Measurements from ENCODE around the gene PDE2A.

Gene PDE2A

GRCh38 chr11:72636376-72636775 is 37.8 kb downstream of the PDE2A start:
- no peak overlapping the region for H3K4me3 ChIP-seq (ENCODE audit: low read depth, low read length)
- no peak overlapping the region for H3K9ac ChIP-seq (ENCODE audit: low read length)
- H3K9me3 ChIP-seq (ENCODE audit: insufficient read depth, low read depth, low read length): no peaks in the 10 kb centered on the region
- no peak overlapping the region for H3K18ac ChIP-seq (ENCODE audit: low read length)
- peaks cover 12% of the 10 kb centered on the region for H3K27me3 ChIP-seq (ENCODE audit: insufficient read depth, low read length)
- no peak overlapping the region for H4K12ac ChIP-seq (ENCODE audit: low read depth, low read length)
- no peak overlapping the region for H3K27ac ChIP-seq (ENCODE audit: low read depth, low read length)
- no peaks in the 10 kb centered on the region for H3K36me3 ChIP-seq (ENCODE audit: control insufficient read depth in 1 of 2, insufficient read depth in 2 of 2, low read length in 2 of 2)
- no peak overlapping the region for H3K14ac ChIP-seq (ENCODE audit: low read length)
- no peak overlapping the region for H2BK5ac ChIP-seq (ENCODE audit: low read depth, low read length, poor library complexity)
- H3K4ac ChIP-seq (ENCODE audit: low read depth, low read length): no peak overlapping the region
- no peak overlapping the region for H2AFZ ChIP-seq (ENCODE audit: insufficient read depth, low read length, poor library complexity)
- no peak for DNase-seq
- no peak overlapping the region for H3K23ac ChIP-seq (ENCODE audit: low read length)
- H3K79me2 ChIP-seq (ENCODE audit: control insufficient read depth, insufficient read depth, low read length, poor library complexity): no peaks in the 10 kb centered on the region
- H2AK5ac ChIP-seq (ENCODE audit: low read length): no peak overlapping the region
- H3K4me1 ChIP-seq (ENCODE audit: control insufficient read depth in 1 of 2, insufficient read depth in 2 of 2, low read length in 2 of 2): peaks cover 8 to 14% of the 10 kb centered on the region in 2 experiments
- WGBS (ENCODE audit: extremely low coverage, insufficient coverage, insufficient read length): no CpG with 5 or more reads among the region's 3 CpGs
- no peak overlapping the region for H2BK12ac ChIP-seq (ENCODE audit: low read length)
- no peak overlapping the region for H4K91ac ChIP-seq (ENCODE audit: low read depth, low read length)
- no peak overlapping the region for H2BK120ac ChIP-seq (ENCODE audit: insufficient read depth, low read length, poor library complexity)
- H3K79me1 ChIP-seq (ENCODE audit: low read length): peaks cover 2% of the 10 kb centered on the region
- no peak overlapping the region for H3K4me2 ChIP-seq (ENCODE audit: low read length)
- H4K8ac ChIP-seq (ENCODE audit: low read depth, low read length): no peak overlapping the region

DNA sequence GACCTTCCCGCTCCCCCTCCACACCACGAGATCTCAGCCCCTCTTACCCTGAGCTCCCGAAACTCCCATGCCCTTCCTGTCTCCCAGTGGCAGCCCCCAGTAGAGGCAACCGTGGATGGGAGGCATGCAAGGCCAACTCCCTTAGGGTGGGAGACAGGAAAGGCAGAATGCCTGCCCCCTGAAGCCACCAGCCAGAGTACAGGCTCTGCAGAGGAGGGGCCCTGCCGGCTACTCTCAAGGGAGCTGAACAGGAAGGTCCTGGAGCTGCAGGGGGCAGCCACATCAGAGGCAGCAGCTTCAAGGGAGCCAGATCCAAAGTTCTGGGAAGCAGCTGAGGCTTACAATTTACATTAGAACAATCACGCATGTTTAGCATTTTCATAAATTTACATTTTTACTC is 38.3 kb downstream of the PDE2A start:
- no peaks in the 10 kb centered on the region for H3K79me2 ChIP-seq (ENCODE audit: control insufficient read depth, insufficient read depth, low read length, poor library complexity)
- H3K4me3 ChIP-seq (ENCODE audit: low read depth, low read length): no peak overlapping the region
- no peak overlapping the region for H2BK12ac ChIP-seq (ENCODE audit: low read length)
- no peak overlapping the region for H4K12ac ChIP-seq (ENCODE audit: low read depth, low read length)
- H3K23ac ChIP-seq (ENCODE audit: low read length): no peak overlapping the region
- H3K9me3 ChIP-seq (ENCODE audit: insufficient read depth, low read depth, low read length): no peaks in the 10 kb centered on the region
- no peak overlapping the region for H3K4ac ChIP-seq (ENCODE audit: low read depth, low read length)
- H3K4me1 ChIP-seq (ENCODE audit: control insufficient read depth in 1 of 2, insufficient read depth in 2 of 2, low read length in 2 of 2): peaks cover 8 to 14% of the 10 kb centered on the region in 2 experiments
- H3K36me3 ChIP-seq (ENCODE audit: control insufficient read depth in 1 of 2, insufficient read depth in 2 of 2, low read length in 2 of 2): no peaks in the 10 kb centered on the region
- H2AFZ ChIP-seq (ENCODE audit: insufficient read depth, low read length, poor library complexity): no peak overlapping the region
- H3K27me3 ChIP-seq (ENCODE audit: insufficient read depth, low read length): peaks cover 8% of the 10 kb centered on the region
- H4K91ac ChIP-seq (ENCODE audit: low read depth, low read length): no peak overlapping the region
- H2AK5ac ChIP-seq (ENCODE audit: low read length): no peak overlapping the region
- no CpG with 5 or more reads among the region's 6 CpGs for WGBS (ENCODE audit: extremely low coverage, insufficient coverage, insufficient read length)
- H3K27ac ChIP-seq (ENCODE audit: low read depth, low read length): no peak overlapping the region
- no peak overlapping the region for H3K9ac ChIP-seq (ENCODE audit: low read length)
- H3K79me1 ChIP-seq (ENCODE audit: low read length): peaks cover 2% of the 10 kb centered on the region
- no peak overlapping the region for H3K18ac ChIP-seq (ENCODE audit: low read length)
- no peak overlapping the region for H2BK5ac ChIP-seq (ENCODE audit: low read depth, low read length, poor library complexity)
- no peak overlapping the region for H3K14ac ChIP-seq (ENCODE audit: low read length)
- H2BK120ac ChIP-seq (ENCODE audit: insufficient read depth, low read length, poor library complexity): no peak overlapping the region
- DNase-seq: no peak
- no peak overlapping the region for H4K8ac ChIP-seq (ENCODE audit: low read depth, low read length)
- no peak overlapping the region for H3K4me2 ChIP-seq (ENCODE audit: low read length)

GRCh38 chr11:72635309-72635915 is 38.8 kb downstream of the PDE2A start:
- Histone ChIP-seq H3K4ac (ENCODE audit: low read depth, low read length) (no peak overlapping the region), H3K36me3 (ENCODE audit: control insufficient read depth in 1 of 2, insufficient read depth in 2 of 2, low read length in 2 of 2) (no peaks in the 10 kb centered on the region), H3K27me3 (ENCODE audit: insufficient read depth, low read length) (peaks cover 3% of the 10 kb centered on the region), H3K79me2 (ENCODE audit: control insufficient read depth, insufficient read depth, low read length, poor library complexity) (no peaks in the 10 kb centered on the region), H4K91ac (ENCODE audit: low read depth, low read length) (no peak overlapping the region), H2AK5ac (ENCODE audit: low read length) (no peak overlapping the region), H4K8ac (ENCODE audit: low read depth, low read length) (no peak overlapping the region), H4K12ac (ENCODE audit: low read depth, low read length) (no peak overlapping the region), H2AFZ (ENCODE audit: insufficient read depth, low read length, poor library complexity) (no peak overlapping the region), H3K23ac (ENCODE audit: low read length) (no peak overlapping the region), H3K4me3 (ENCODE audit: low read depth, low read length) (no peak overlapping the region), H3K9ac (ENCODE audit: low read length) (no peak overlapping the region), H3K9me3 (ENCODE audit: insufficient read depth, low read depth, low read length) (no peaks in the 10 kb centered on the region), H2BK120ac (ENCODE audit: insufficient read depth, low read length, poor library complexity) (no peak overlapping the region), H3K79me1 (ENCODE audit: low read length) (peaks cover 2% of the 10 kb centered on the region), H3K27ac (ENCODE audit: low read depth, low read length) (no peak overlapping the region), H2BK12ac (ENCODE audit: low read length) (no peak overlapping the region), H3K4me2 (ENCODE audit: low read length) (no peak overlapping the region), H3K4me1 (ENCODE audit: control insufficient read depth in 1 of 2, insufficient read depth in 2 of 2, low read length in 2 of 2) (peaks cover 8 to 14% of the 10 kb centered on the region in 2 experiments), H2BK5ac (ENCODE audit: low read depth, low read length, poor library complexity) (no peak overlapping the region), H3K14ac (ENCODE audit: low read length) (no peak overlapping the region), H3K18ac (ENCODE audit: low read length) (no peak overlapping the region)
- DNase-seq: no peak
- WGBS (ENCODE audit: extremely low coverage, insufficient coverage, insufficient read length): no CpG with 5 or more reads among the region's 9 CpGs

DNA sequence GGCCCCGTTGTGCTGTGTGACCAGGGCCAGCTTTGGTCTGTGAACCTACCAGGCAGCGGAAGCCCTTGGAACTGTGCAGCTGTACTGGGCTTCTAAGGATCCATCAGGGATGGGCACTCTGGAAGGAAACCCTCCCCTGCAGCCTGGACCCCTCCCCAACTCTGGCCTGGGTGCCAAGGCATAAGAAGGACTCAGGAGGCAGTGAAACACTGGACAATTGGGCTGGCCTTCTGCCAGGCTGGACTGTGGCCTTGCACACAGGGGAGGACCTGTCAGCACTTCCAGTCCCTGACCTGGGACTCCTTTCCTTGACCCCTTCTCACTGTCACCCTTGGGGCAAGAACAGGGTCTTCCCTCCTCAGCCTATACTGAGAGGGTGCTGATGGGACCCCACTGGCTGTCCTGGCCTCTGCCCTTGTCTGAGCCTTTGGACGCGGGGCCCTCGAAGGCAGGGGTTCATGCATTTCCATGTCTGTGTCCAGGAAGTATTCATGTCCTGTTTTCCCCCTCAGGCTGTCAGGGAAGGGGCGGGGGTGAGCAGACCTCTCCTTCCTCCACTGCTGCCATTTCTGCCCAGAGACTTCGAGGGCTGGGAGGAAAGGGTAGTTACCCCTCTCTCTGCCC is 39.6 kb downstream of the PDE2A start:
- no peak overlapping the region for H3K4me3 ChIP-seq (ENCODE audit: low read depth, low read length)
- H3K36me3 ChIP-seq (ENCODE audit: control insufficient read depth in 1 of 2, insufficient read depth in 2 of 2, low read length in 2 of 2): no peaks in the 10 kb centered on the region
- H3K79me1 ChIP-seq (ENCODE audit: low read length): peaks cover 2% of the 10 kb centered on the region
- H3K18ac ChIP-seq (ENCODE audit: low read length): no peak overlapping the region
- H3K9me3 ChIP-seq (ENCODE audit: insufficient read depth, low read depth, low read length): no peaks in the 10 kb centered on the region
- H3K27me3 ChIP-seq (ENCODE audit: insufficient read depth, low read length): no peaks in the 10 kb centered on the region
- no peak overlapping the region for H4K91ac ChIP-seq (ENCODE audit: low read depth, low read length)
- no peak overlapping the region for H3K14ac ChIP-seq (ENCODE audit: low read length)
- H3K4ac ChIP-seq (ENCODE audit: low read depth, low read length): no peak overlapping the region
- no peak overlapping the region for H2BK5ac ChIP-seq (ENCODE audit: low read depth, low read length, poor library complexity)
- H3K27ac ChIP-seq (ENCODE audit: low read depth, low read length): no peak overlapping the region
- peaks cover 8 to 14% of the 10 kb centered on the region in 2 experiments for H3K4me1 ChIP-seq (ENCODE audit: control insufficient read depth in 1 of 2, insufficient read depth in 2 of 2, low read length in 2 of 2)
- H2BK12ac ChIP-seq (ENCODE audit: low read length): no peak overlapping the region
- H2BK120ac ChIP-seq (ENCODE audit: insufficient read depth, low read length, poor library complexity): no peak overlapping the region
- no peak overlapping the region for H3K4me2 ChIP-seq (ENCODE audit: low read length)
- no peak overlapping the region for H3K9ac ChIP-seq (ENCODE audit: low read length)
- no CpG with 5 or more reads among the region's 7 CpGs for WGBS (ENCODE audit: extremely low coverage, insufficient coverage, insufficient read length)
- H4K12ac ChIP-seq (ENCODE audit: low read depth, low read length): no peak overlapping the region
- no peak overlapping the region for H3K23ac ChIP-seq (ENCODE audit: low read length)
- no peak for DNase-seq
- no peak overlapping the region for H4K8ac ChIP-seq (ENCODE audit: low read depth, low read length)
- no peak overlapping the region for H2AFZ ChIP-seq (ENCODE audit: insufficient read depth, low read length, poor library complexity)
- no peaks in the 10 kb centered on the region for H3K79me2 ChIP-seq (ENCODE audit: control insufficient read depth, insufficient read depth, low read length, poor library complexity)
- H2AK5ac ChIP-seq (ENCODE audit: low read length): no peak overlapping the region
